ENCODE measurements around the gene DYDC2. TPM values are rescaled to one million over a fixed set of nuclear protein-coding genes. Genes with fewer than 3 reads are reported as not detected.
"Not testable (repeated sequence)": the region's sequence is repeated elsewhere in the genome, so short reads cannot be mapped to it uniquely, and the experiment has no call there.

Gene DYDC2
- total RNA-seq, 1 donor from 2014 or later: 5.8 TPM

- Mint-ChIP-seq H3K27me3 (ENCODE audit: insufficient read depth, low read depth) (peaks cover 14% of the 10 kb centered on the region), H3K36me3 (no peaks in the 10 kb centered on the region), H3K4me3 (peak overlapping the region; percentile 89), H3K4me1 (peaks cover 17% of the 10 kb centered on the region), H3K27ac (peak overlapping the region; percentile 57), H3K9me3 (peaks cover 5% of the 10 kb centered on the region)
- peak; percentile 66 for DNase-seq (ENCODE audit: low spot score)
- no peaks in the 10 kb centered on the region for H3K79me2 ChIP-seq (ENCODE audit: low read depth)
- H3K4me3 ChIP-seq: peak overlapping the region; percentile 50
- H3K36me3 ChIP-seq: no peaks in the 10 kb centered on the region
- H3K27ac ChIP-seq: no peak overlapping the region
- peak overlapping the region; percentile 89 for H2AFZ ChIP-seq (replicated peaks)
- H4K20me1 ChIP-seq (ENCODE audit: low read depth): no peaks in the 10 kb centered on the region
- H3K4me1 ChIP-seq: no peaks in the 10 kb centered on the region
- peak overlapping the region; percentile 80 for H3K4me2 ChIP-seq
- H3F3A ChIP-seq (ENCODE audit: low read depth): peaks cover 9% of the 10 kb centered on the region
- TF ChIP-seq EZH2phosphoT487 (IDR thresholded peaks at IDR 0.05) (no peak), EZH2 (IDR thresholded peaks at IDR 0.05) (no peak)
- TF ChIP-seq, protein P1, sequence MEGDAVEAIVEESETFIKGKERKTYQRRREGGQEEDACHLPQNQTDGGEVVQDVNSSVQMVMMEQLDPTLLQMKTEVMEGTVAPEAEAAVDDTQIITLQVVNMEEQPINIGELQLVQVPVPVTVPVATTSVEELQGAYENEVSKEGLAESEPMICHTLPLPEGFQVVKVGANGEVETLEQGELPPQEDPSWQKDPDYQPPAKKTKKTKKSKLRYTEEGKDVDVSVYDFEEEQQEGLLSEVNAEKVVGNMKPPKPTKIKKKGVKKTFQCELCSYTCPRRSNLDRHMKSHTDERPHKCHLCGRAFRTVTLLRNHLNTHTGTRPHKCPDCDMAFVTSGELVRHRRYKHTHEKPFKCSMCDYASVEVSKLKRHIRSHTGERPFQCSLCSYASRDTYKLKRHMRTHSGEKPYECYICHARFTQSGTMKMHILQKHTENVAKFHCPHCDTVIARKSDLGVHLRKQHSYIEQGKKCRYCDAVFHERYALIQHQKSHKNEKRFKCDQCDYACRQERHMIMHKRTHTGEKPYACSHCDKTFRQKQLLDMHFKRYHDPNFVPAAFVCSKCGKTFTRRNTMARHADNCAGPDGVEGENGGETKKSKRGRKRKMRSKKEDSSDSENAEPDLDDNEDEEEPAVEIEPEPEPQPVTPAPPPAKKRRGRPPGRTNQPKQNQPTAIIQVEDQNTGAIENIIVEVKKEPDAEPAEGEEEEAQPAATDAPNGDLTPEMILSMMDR (IDR thresholded peaks at IDR 0.05): no peak
- no peak overlapping the region for H3K9ac ChIP-seq
- H3K9me3 ChIP-seq (ENCODE audit: low read depth): no peaks in the 10 kb centered on the region
- peaks cover 20% of the 10 kb centered on the region for H3K27me3 ChIP-seq
Observed at GRCh38 chr10:80356989-80357850, 639 bp downstream of the DYDC2 start.

DNA sequence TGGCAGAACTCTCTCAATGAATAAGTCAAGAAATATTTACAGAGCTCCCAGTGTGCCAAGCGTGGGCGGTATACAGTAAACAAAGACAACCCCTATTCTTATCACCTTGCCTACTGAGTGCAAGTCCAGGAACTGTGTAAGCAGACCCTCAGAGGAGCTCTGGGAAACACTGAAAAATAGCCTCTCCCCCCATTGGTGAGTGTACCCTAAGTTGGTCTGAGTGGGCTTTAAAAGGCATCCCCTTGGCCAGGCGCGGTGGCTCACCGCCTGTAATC, 1.2 kb downstream of the DYDC2 start:
- Histone ChIP-seq H3K36me3 (no peaks in the 10 kb centered on the region), H3K9ac (no peak overlapping the region), H3K9me3 (ENCODE audit: low read depth) (no peaks in the 10 kb centered on the region), H3K4me2 (peak overlapping the region; percentile 80), H3K4me3 (no peak overlapping the region), H3K27me3 (peaks cover 20% of the 10 kb centered on the region), H3F3A (ENCODE audit: low read depth) (peaks cover 9% of the 10 kb centered on the region), H4K20me1 (ENCODE audit: low read depth) (no peaks in the 10 kb centered on the region), H3K4me1 (no peaks in the 10 kb centered on the region), H2AFZ (replicated peaks) (no peak overlapping the region), H3K27ac (no peak overlapping the region), H3K79me2 (ENCODE audit: low read depth) (no peaks in the 10 kb centered on the region)
- Mint-ChIP-seq H3K27ac (no peak overlapping the region), H3K27me3 (ENCODE audit: insufficient read depth, low read depth) (peaks cover 14% of the 10 kb centered on the region), H3K4me3 (peak overlapping the region; percentile 89), H3K4me1 (peaks cover 17% of the 10 kb centered on the region), H3K36me3 (no peaks in the 10 kb centered on the region), H3K9me3 (peaks cover 5% of the 10 kb centered on the region)
- DNase-seq (ENCODE audit: low spot score): no peak
- no peak for TF ChIP-seq EZH2 (IDR thresholded peaks at IDR 0.05)
- TF ChIP-seq, protein P1 (IDR thresholded peaks at IDR 0.05): no peak
- TF ChIP-seq EZH2phosphoT487 (IDR thresholded peaks at IDR 0.05): no peak

DNA sequence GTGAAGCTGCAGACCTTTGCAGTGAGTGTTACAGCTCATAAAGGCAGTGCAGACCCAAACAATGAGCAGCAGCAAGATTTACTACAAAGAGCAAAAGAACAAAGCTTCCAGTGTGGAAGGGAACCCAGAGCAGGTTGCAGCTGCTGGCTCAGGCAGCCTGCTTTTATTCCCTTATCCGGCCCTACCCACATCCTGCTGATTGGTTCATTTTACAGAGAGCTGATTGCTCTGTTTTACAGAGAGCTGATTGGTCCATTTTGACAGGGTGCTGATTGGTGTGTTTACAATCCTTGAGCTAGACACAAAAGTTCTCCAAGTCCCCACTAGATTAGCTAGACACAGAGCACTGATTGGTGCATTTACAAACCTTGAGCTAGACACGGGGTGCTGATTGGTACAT, 2.3 kb downstream of the DYDC2 start:
- H3K27me3 Mint-ChIP-seq (ENCODE audit: insufficient read depth, low read depth): peaks cover 14% of the 10 kb centered on the region
- H3K27ac Mint-ChIP-seq: peak overlapping the region; percentile 78
- not testable (repeated sequence) for H3K36me3 ChIP-seq; H3K4me3 Mint-ChIP-seq; H3K36me3 Mint-ChIP-seq; H3K79me2 ChIP-seq (ENCODE audit: low read depth); H3K4me2 ChIP-seq; H3F3A ChIP-seq (ENCODE audit: low read depth); H3K4me3 ChIP-seq; H3K9me3 Mint-ChIP-seq; DNase-seq (ENCODE audit: low spot score); H4K20me1 ChIP-seq (ENCODE audit: low read depth); H3K9ac ChIP-seq; H3K4me1 ChIP-seq; H3K9me3 ChIP-seq (ENCODE audit: low read depth); H3K27ac ChIP-seq; H2AFZ ChIP-seq (replicated peaks)
- peaks cover 17% of the 10 kb centered on the region for H3K4me1 Mint-ChIP-seq
- peaks cover 20% of the 10 kb centered on the region for H3K27me3 ChIP-seq

GRCh38 chr10:80359644-80360043, 3.1 kb downstream of the DYDC2 start:
- H3K79me2 ChIP-seq (ENCODE audit: low read depth): no peaks in the 10 kb centered on the region
- H2AFZ ChIP-seq (replicated peaks): no peak overlapping the region
- H3K27ac ChIP-seq: no peak overlapping the region
- H3K9me3 ChIP-seq (ENCODE audit: low read depth): no peaks in the 10 kb centered on the region
- H3K27me3 ChIP-seq: peaks cover 20% of the 10 kb centered on the region
- TF ChIP-seq EZH2phosphoT487 (IDR thresholded peaks at IDR 0.05) (no peak), EZH2 (IDR thresholded peaks at IDR 0.05) (no peak)
- TF ChIP-seq, protein P1 (IDR thresholded peaks at IDR 0.05): no peak
- DNase-seq (ENCODE audit: low spot score): no peak
- peaks cover 17% of the 10 kb centered on the region for H3K4me1 Mint-ChIP-seq
- H3K4me3 ChIP-seq: no peak overlapping the region
- H3F3A ChIP-seq (ENCODE audit: low read depth): peaks cover 9% of the 10 kb centered on the region
- H3K36me3 ChIP-seq: no peaks in the 10 kb centered on the region
- no peaks in the 10 kb centered on the region for H4K20me1 ChIP-seq (ENCODE audit: low read depth)
- peaks cover 5% of the 10 kb centered on the region for H3K9me3 Mint-ChIP-seq
- H3K4me1 ChIP-seq: no peaks in the 10 kb centered on the region
- H3K4me2 ChIP-seq: no peak overlapping the region
- no peak overlapping the region for H3K9ac ChIP-seq
- no peaks in the 10 kb centered on the region for H3K36me3 Mint-ChIP-seq
- H3K27ac Mint-ChIP-seq: no peak overlapping the region
- no peak overlapping the region for H3K4me3 Mint-ChIP-seq
- H3K27me3 Mint-ChIP-seq (ENCODE audit: insufficient read depth, low read depth): peaks cover 14% of the 10 kb centered on the region

All from neural progenitor cell (in vitro differentiated cells).